Adrenal gland (tissue), 5 donors: ENCODE data around the gene OSBPL2.

ENCODE experiments used
- CTCF ChIP-seq, 6 experiments: fragments of 450-650 bp in 4 of 6; fragments of 200-600 bp in 2 of 6; sonication (generic) in 1 of 6; IDR thresholded peaks; 1 replicate in 5 of 6; 2 replicates in 1 of 6; pipeline versions ENCODE4 v1.5.1 to v1.8.0; 2016 to 2021; ENCODE audit warnings: antibody characterized with exemption in 6 of 6, mild to moderate bottlenecking in 2 of 6, moderate library complexity in 1 of 6
- POLR2A ChIP-seq, 2 donors: fragments of 450-650 bp; IDR thresholded peaks; one replicate each; pipeline ENCODE4 v1.6.1; 2017; ENCODE audit warnings: antibody characterized with exemption in 2 of 2, mild to moderate bottlenecking in 2 of 2, moderate library complexity in 1 of 2
- donor health status: DM: no; HTN: no; CAD: no.

DNA sequence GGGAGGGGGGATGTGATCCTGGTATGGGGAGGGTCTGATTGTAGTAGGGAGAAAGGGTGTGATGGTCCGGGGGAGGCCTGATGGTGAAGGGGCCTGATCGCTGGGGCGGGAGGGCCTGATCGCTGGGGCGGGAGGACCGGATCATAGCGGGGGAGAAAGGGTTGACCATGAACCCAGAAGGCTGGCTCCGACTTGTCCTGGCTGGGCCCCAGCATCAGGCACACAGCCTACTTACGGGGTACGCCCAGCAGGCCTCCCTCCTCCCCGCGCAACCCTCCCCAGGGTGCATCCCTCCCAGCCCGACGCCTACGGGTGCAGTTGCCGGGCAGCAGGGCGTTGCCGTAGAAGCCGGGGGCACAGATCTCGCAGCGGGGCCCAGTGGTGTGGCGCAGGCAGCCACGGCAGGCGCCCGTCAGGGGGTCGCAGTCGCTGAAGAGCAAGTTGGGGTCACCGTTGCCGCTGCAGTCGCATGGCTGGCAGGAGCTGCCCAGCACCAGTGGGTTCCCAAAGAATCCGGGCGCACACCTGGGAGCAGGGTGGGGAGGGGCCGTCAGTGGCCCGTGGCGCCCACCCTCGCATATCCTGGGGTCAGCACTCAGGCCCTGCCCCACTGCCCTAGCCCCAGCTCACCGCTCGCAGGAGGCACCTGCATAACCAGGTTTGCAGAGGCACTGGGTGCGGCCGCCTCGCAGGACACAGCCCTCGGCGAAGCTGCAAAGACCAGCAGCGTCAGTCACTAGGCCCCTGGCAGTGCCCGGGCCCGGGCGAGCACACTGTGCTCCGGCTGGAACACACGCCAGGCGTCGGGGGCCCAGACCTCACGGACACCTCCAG, 85.0 kb downstream of the OSBPL2 start:
- no peak for TF ChIP-seq POLR2A (IDR thresholded peaks at IDR 0.05)
- no peak for TF ChIP-seq CTCF (IDR thresholded peaks at IDR 0.05)
